ENCODE data around the gene CCNY. TPM values are rescaled to one million over a fixed set of nuclear protein-coding genes. Genes with fewer than 3 reads are reported as not detected.

CCNY gene
- total and polyA plus RNA-seq, 2 of the 4 experiments (the other 2 are of a cell fraction): 38.0 to 131 TPM

DNA sequence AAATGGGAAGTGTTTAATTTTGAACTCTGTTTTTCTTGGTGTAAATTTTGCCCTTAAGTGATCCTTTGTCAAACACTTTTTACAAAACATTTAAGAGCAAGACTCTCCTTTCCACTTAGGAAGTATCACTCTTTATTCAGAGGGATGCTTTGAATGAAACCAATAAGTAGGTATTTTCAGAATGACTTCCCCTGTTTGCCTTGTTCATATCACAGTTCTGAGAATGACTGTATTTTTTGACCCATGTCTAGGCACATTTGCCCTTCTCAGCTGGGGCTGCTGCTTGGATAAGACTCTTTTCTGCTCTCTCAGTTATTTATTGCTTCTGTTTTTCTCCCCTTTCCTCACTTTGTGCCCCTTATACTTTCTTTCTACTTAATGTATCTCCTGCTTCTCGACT, 98.2 kb downstream of the CCNY start:
- no CpG with 5 or more reads among the region's 1 CpG for WGBS, 2 experiments (ENCODE audit: extremely low coverage in 2 of 2, insufficient read length in 1 of 2)
- in situ Hi-C loops (cut with MboI; ENCODE audit: low sequenced_read_pairs): no loop called here

More for the DNA sequence above, 98.2 kb downstream of the CCNY start:
- no peak overlapping the region for H2AK5ac ChIP-seq (ENCODE audit: low read depth, low read length)
- H2BK120ac ChIP-seq (ENCODE audit: low read depth, low read length): no peak overlapping the region
- ChIA-PET CTCF (no interaction called here), POLR2A (ENCODE audit: unreplicated experiment) (no interaction called here)
- no peak overlapping the region for H2AFZ ChIP-seq (replicated peaks; ENCODE audit: low read length, poor library complexity)
- H3K14ac ChIP-seq (replicated peaks; ENCODE audit: low read depth, low read length): no peak overlapping the region
- no peak overlapping the region for H2AK9ac ChIP-seq (replicated peaks; ENCODE audit: low read depth, low read length, poor library complexity)
- dilution Hi-C loops (cut with HindIII; ENCODE audit: low sequenced_read_pairs, unreplicated experiment): no loop called here
- DNase-seq (no peak), ATAC-seq (ENCODE audit: low read depth) (no peak)
- peaks cover 30 to 76% of the 10 kb centered on the region in 2 experiments for H3K79me1 ChIP-seq (ENCODE audit: low read depth in 1 of 2, low read length in 2 of 2)
- H3K56ac ChIP-seq (ENCODE audit: extremely low read depth, insufficient read depth, low read length): no peak overlapping the region
- no peaks in the 10 kb centered on the region for H3K36me3 ChIP-seq (ENCODE audit: control insufficient read depth, insufficient read depth, low read length)
- H3K18ac ChIP-seq (ENCODE audit: low read depth, low read length): no peak overlapping the region
- peaks cover 2% of the 10 kb centered on the region for H3K9me3 ChIP-seq (ENCODE audit: control insufficient read depth, insufficient read depth, low read length)
- H4K20me1 ChIP-seq (ENCODE audit: insufficient read depth, low read length): peaks cover 49% of the 10 kb centered on the region
- no peak overlapping the region for H3K9ac ChIP-seq (ENCODE audit: low read depth, low read length)
- H3K9me1 ChIP-seq (ENCODE audit: insufficient read depth, low read length): peaks cover 3% of the 10 kb centered on the region; the same call in 1 of the 2 replicates
- H2BK15ac ChIP-seq (ENCODE audit: low read depth, low read length): no peak overlapping the region
- intact Hi-C loops (cut with micrococcal nuclease): no loop called here
- H4K91ac ChIP-seq (ENCODE audit: insufficient read depth, low read depth, low read length): no peak overlapping the region
- no peak overlapping the region for H3K4me3 ChIP-seq (ENCODE audit: insufficient read depth, low read depth, low read length)
- H3K4me2 ChIP-seq (ENCODE audit: low read depth, low read length): no peak overlapping the region
- H2BK20ac ChIP-seq (ENCODE audit: low read depth, low read length): no peak overlapping the region
- H3K4me1 ChIP-seq (ENCODE audit: control insufficient read depth, insufficient read depth, low read length): no peaks in the 10 kb centered on the region
- TF ChIP-seq, protein P1, sequence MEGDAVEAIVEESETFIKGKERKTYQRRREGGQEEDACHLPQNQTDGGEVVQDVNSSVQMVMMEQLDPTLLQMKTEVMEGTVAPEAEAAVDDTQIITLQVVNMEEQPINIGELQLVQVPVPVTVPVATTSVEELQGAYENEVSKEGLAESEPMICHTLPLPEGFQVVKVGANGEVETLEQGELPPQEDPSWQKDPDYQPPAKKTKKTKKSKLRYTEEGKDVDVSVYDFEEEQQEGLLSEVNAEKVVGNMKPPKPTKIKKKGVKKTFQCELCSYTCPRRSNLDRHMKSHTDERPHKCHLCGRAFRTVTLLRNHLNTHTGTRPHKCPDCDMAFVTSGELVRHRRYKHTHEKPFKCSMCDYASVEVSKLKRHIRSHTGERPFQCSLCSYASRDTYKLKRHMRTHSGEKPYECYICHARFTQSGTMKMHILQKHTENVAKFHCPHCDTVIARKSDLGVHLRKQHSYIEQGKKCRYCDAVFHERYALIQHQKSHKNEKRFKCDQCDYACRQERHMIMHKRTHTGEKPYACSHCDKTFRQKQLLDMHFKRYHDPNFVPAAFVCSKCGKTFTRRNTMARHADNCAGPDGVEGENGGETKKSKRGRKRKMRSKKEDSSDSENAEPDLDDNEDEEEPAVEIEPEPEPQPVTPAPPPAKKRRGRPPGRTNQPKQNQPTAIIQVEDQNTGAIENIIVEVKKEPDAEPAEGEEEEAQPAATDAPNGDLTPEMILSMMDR (conservative IDR thresholded peaks at IDR 0.05; ENCODE audit: low read depth, low read length): no peak
- TF ChIP-seq USF2 (IDR thresholded peaks at IDR 0.05; ENCODE audit: low read depth, low read length): no peak
- no peak for TF ChIP-seq CHD1 (IDR thresholded peaks at IDR 0.05; ENCODE audit: low read depth, low read length)
- TF ChIP-seq RAD21 (IDR thresholded peaks at IDR 0.05; ENCODE audit: low read length): no peak
- TF ChIP-seq RFX5 (IDR thresholded peaks at IDR 0.05; ENCODE audit: low read depth, low read length): no peak
- TF ChIP-seq MXI1 (IDR thresholded peaks at IDR 0.05; ENCODE audit: borderline replicate concordance, low read depth, low read length): no peak
- TF ChIP-seq SMC3 (IDR thresholded peaks at IDR 0.05; ENCODE audit: low read depth, low read length): no peak
- TF ChIP-seq NFE2L2 (IDR thresholded peaks at IDR 0.05; ENCODE audit: low read depth, low read length): no peak
- TF ChIP-seq BHLHE40 (IDR thresholded peaks at IDR 0.05; ENCODE audit: low read depth, low read length): no peak
- TF ChIP-seq, protein P2, sequence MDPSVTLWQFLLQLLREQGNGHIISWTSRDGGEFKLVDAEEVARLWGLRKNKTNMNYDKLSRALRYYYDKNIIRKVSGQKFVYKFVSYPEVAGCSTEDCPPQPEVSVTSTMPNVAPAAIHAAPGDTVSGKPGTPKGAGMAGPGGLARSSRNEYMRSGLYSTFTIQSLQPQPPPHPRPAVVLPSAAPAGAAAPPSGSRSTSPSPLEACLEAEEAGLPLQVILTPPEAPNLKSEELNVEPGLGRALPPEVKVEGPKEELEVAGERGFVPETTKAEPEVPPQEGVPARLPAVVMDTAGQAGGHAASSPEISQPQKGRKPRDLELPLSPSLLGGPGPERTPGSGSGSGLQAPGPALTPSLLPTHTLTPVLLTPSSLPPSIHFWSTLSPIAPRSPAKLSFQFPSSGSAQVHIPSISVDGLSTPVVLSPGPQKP (IDR thresholded peaks at IDR 0.05; ENCODE audit: borderline replicate concordance, low read depth, low read length): no peak
- no peak for TF ChIP-seq FOS (IDR thresholded peaks at IDR 0.05; ENCODE audit: low read depth, low read length)
- TF ChIP-seq MAZ (IDR thresholded peaks at IDR 0.05; ENCODE audit: borderline replicate concordance, low read depth, low read length): no peak
- no peak for TF ChIP-seq MAFK (IDR thresholded peaks at IDR 0.05; ENCODE audit: low read depth, low read length)
- TF ChIP-seq RCOR1 (IDR thresholded peaks at IDR 0.05; ENCODE audit: insufficient replicate concordance, low read length): no peak
- no peak for TF ChIP-seq POLR2A (IDR thresholded peaks at IDR 0.05; ENCODE audit: low read depth, low read length)
- no peak for TF ChIP-seq CEBPB (IDR thresholded peaks at IDR 0.05; ENCODE audit: low read depth, low read length)
- no peaks in the 10 kb centered on the region for H3K27me3 ChIP-seq (ENCODE audit: control insufficient read depth, insufficient read depth, low read length)
- no peak overlapping the region for H4K5ac ChIP-seq (ENCODE audit: low read depth, low read length)
- no peak overlapping the region for H2BK5ac ChIP-seq (ENCODE audit: low read depth, low read length, poor library complexity, severe bottlenecking)
- H3K4ac ChIP-seq (ENCODE audit: low read depth, low read length): no peak overlapping the region
- no peak overlapping the region for H4K8ac ChIP-seq (ENCODE audit: low read depth in 2 of 2, low read length in 2 of 2)
- H3K23ac ChIP-seq (ENCODE audit: low read depth, low read length): no peak overlapping the region
- H3K27ac ChIP-seq (ENCODE audit: insufficient read depth, low read length): no peak overlapping the region
- BruUV-seq (replicated peaks): no TSS peak
